HepG2 (cell line): Measurements from ENCODE around the gene MGAT4D. TPM values are rescaled to one million over a fixed set of nuclear protein-coding genes. Genes with fewer than 3 reads are reported as not detected.
A peak's percentile ranks its signal among the peaks of the same experiment; 100 is the strongest.

Source experiments
- AGO1 ChIP-seq: fragments of 200-400 bp; formaldehyde crosslinking; IDR thresholded peaks from 2 replicates; pipeline ENCODE4 v1.6.1; 2017; ENCODE audit warnings: mild to moderate bottlenecking, low read depth, low read length, moderate library complexity; ENCODE audit not compliant: poor library complexity, severe bottlenecking
- CENPX ChIP-seq: sonication (generic); formaldehyde crosslinking; IDR thresholded peaks from 2 replicates; pipeline ENCODE4 v1.9.0; 2021; ENCODE audit warnings: mild to moderate bottlenecking, missing genetic modification reagents, moderate library complexity
- CREM ChIP-seq, 2 experiments: sonication (generic) in 1 of 2; formaldehyde crosslinking in 1 of 2; IDR thresholded peaks; 2 replicates each; pipeline versions ENCODE4 v1.4.0 to v1.6.1; 2016 to 2020; ENCODE audit warnings: antibody characterized with exemption in 1 of 2, mild to moderate bottlenecking in 1 of 2, missing genetic modification reagents in 1 of 2
- KLF11 ChIP-seq: IDR thresholded peaks from 2 replicates; pipeline ENCODE4 v1.6.1; 2016; ENCODE audit warnings: missing compliant biosample characterization
- MAX ChIP-seq: IDR thresholded peaks from 2 replicates; pipeline ENCODE4 v1.6.1; 2012; ENCODE audit warnings: inconsistent platforms
- MED1 ChIP-seq: sonication (generic); formaldehyde crosslinking; IDR thresholded peaks from 2 replicates; pipeline ENCODE4 v1.4.0; 2020; ENCODE audit warnings: missing genetic modification reagents
- POLR2A ChIP-seq, 2 experiments: IDR thresholded peaks; 2 replicates each; pipeline ENCODE4 v1.6.1; 2011; ENCODE audit warnings: low read depth in 2 of 2, low read length in 2 of 2, mild to moderate bottlenecking in 1 of 2, moderate library complexity in 1 of 2; ENCODE audit not compliant: insufficient read depth in 1 of 2
- RFX3 ChIP-seq: IDR thresholded peaks from 2 replicates; pipeline ENCODE4 v1.6.1; 2016; ENCODE audit warnings: missing biosample characterization, missing genetic modification reagents
- RXRA ChIP-seq: sonication (generic); formaldehyde crosslinking; IDR thresholded peaks from 2 replicates; pipeline ENCODE4 v1.5.1; 2020; ENCODE audit warnings: missing genetic modification reagents
- SIN3A ChIP-seq: IDR thresholded peaks from 2 replicates; pipeline ENCODE4 v1.6.1; 2011; ENCODE audit warnings: low read depth, mild to moderate bottlenecking, control low read depth, low read length, borderline replicate concordance
- SIX4 ChIP-seq: sonication (generic); formaldehyde crosslinking; IDR thresholded peaks from 2 replicates; pipeline ENCODE4 v1.4.0; 2020; ENCODE audit warnings: missing genetic modification reagents
- STAG1 ChIP-seq: sonication (generic); formaldehyde crosslinking; IDR thresholded peaks from 2 replicates; pipeline ENCODE4 v1.4.0; 2020; ENCODE audit warnings: missing genetic modification reagents
- TFDP2 ChIP-seq: sonication (generic); formaldehyde crosslinking; IDR thresholded peaks from 2 replicates; pipeline ENCODE4 v1.4.0; 2020; ENCODE audit warnings: missing genetic modification reagents
- USF2 ChIP-seq, 2 experiments: sonication (generic) in 1 of 2; formaldehyde crosslinking in 1 of 2; IDR thresholded peaks; 2 replicates each; pipeline versions ENCODE4 v1.5.1 to v1.6.1; 2011 to 2020; ENCODE audit warnings: borderline replicate concordance in 1 of 2, low read depth in 1 of 2, low read length in 1 of 2, mild to moderate bottlenecking in 1 of 2, missing genetic modification reagents in 1 of 2, moderate library complexity in 1 of 2
- ZBTB1 ChIP-seq: sonication (generic); formaldehyde crosslinking; IDR thresholded peaks from 2 replicates; pipeline ENCODE4 v1.4.0; 2020; ENCODE audit warnings: missing genetic modification reagents, borderline replicate concordance
- ZBTB26 ChIP-seq: IDR thresholded peaks from 2 replicates; pipeline ENCODE4 v1.6.1; 2016; ENCODE audit warnings: missing compliant biosample characterization, missing genetic modification reagents, borderline replicate concordance
- ZBTB46 ChIP-seq: sonication (generic); formaldehyde crosslinking; IDR thresholded peaks from 2 replicates; pipeline ENCODE4 v1.4.0; 2020; ENCODE audit warnings: mild to moderate bottlenecking, missing genetic modification reagents, borderline replicate concordance
- ZNF263 ChIP-seq: sonication (generic); formaldehyde crosslinking; IDR thresholded peaks from 2 replicates; pipeline ENCODE4 v1.4.0; 2020; ENCODE audit warnings: missing genetic modification reagents
- ZNF558 ChIP-seq: sonication (generic); formaldehyde crosslinking; IDR thresholded peaks from 2 replicates; pipeline ENCODE4 v1.9.0; 2022; ENCODE audit warnings: mild to moderate bottlenecking, missing genetic modification reagents, borderline replicate concordance
- ZNF674 ChIP-seq: sonication (generic); formaldehyde crosslinking; IDR thresholded peaks from 2 replicates; pipeline ENCODE4 v1.5.0; 2020; ENCODE audit warnings: low read depth, mild to moderate bottlenecking, missing genetic modification reagents
- ZSCAN30 ChIP-seq: sonication (generic); formaldehyde crosslinking; IDR thresholded peaks from 2 replicates; pipeline ENCODE4 v1.5.0; 2020; ENCODE audit warnings: mild to moderate bottlenecking, missing genetic modification reagents
- polyA plus RNA-seq, 8 experiments: library from polyadenylated mRNA; depleted of rRNA in 3 of 8; stranded (reverse) in 7 of 8; unstranded in 1 of 8; fragments of >200 nt; fragmentation: Illumina TruSeq in 4 of 8; extraction: Trizol in 4 of 8; gene quantifications; 2 replicates each; pipeline versions ENCODE4 v1.2.1 to v1.2.3, GENCODE V29; 2011 to 2016; ENCODE audit warnings: low read depth in 4 of 8, missing spikeins in 1 of 8, mixed read lengths in 1 of 8; ENCODE audit not compliant: insufficient read depth in 1 of 8
- total RNA-seq, 5 experiments: library from RNA; depleted of rRNA; stranded (reverse); fragments of >200 nt; fragmentation: Illumina TruSeq; extraction: Trizol; gene quantifications; 2 replicates each; pipeline ENCODE4 v1.2.3, GENCODE V29; 2016; ENCODE audit warnings: low read depth in 1 of 5

MGAT4D gene
- total and polyA plus RNA-seq, 2 of the 13 experiments (the other 11 are each of a cell fraction or from before 2014, with no cell fraction given) = not detected

- TF ChIP-seq ZBTB26 (CRISPR knock-in tag) (peak; percentile 61; the same call in 1 of the 2 replicates), SIX4 (CRISPR knock-in tag) (no peak), ZNF263 (CRISPR knock-in tag) (peak; percentile 23; the same call in 1 of the 2 replicates), MED1 (peak; percentile 62; the same call in 1 of the 2 replicates), USF2 (IDR thresholded peaks at IDR 0.05; ENCODE audit: low read depth, low read length) (no peak), USF2 (CRISPR knock-in tag; IDR thresholded peaks at IDR 0.05; ENCODE audit: borderline replicate concordance) (no peak; the same call in 1 of the 2 replicates), ZBTB1 (CRISPR knock-in tag) (no peak), ZNF674 (CRISPR knock-in tag) (peak; percentile 29; the same call in 1 of the 2 replicates), CREM (IDR thresholded peaks at IDR 0.05) (0 out of 2 replicates have a peak, but pooled peaks have one; percentile 8), CREM (CRISPR knock-in tag; IDR thresholded peaks at IDR 0.05) (no peak), SIN3A (peak; percentile 18; the same call in 1 of the 2 replicates), KLF11 (CRISPR knock-in tag) (no peak), CENPX (CRISPR knock-in tag) (no peak), MAX (peak; percentile 89), AGO1 (no peak), RFX3 (CRISPR knock-in tag) (no peak), RXRA (no peak), TFDP2 (CRISPR knock-in tag) (peak; percentile 78), STAG1 (CRISPR knock-in tag) (peak; percentile 52), ZNF558 (CRISPR knock-in tag) (no peak), POLR2A (IDR thresholded peaks at IDR 0.05; ENCODE audit: insufficient read depth in 1 of 2, low read depth in 2 of 2, low read length in 2 of 2) (peak; percentile 66 to 80), ZSCAN30 (CRISPR knock-in tag) (no peak), ZBTB46 (CRISPR knock-in tag) (peak; percentile 68)
Measured at GRCh38 chr4:140427106-140427918, 70.8 kb downstream of the MGAT4D start, which contains the start of gene CLGN (continued).
